GM12878 (cell line): Measurements from ENCODE around the gene SDK2. TPM values are rescaled to one million over a fixed set of nuclear protein-coding genes. Genes with fewer than 3 reads are reported as not detected.

Source experiments
- ATAC-seq: fragments of 200-7000 bp; cut with Tn5 transposase; 3 replicates; pipeline ENCODE4 v1.9.1; 2020; ENCODE audit warnings: mild to moderate bottlenecking, moderate library complexity
- BruUV-seq: library from RNA; stranded (reverse); fragments of 400-500 nt; replicated peaks from 2 replicates; lab custom pipeline; 2021; lab: Mats Ljungman, UMichigan
- CTCF ChIA-PET: fragments of 300-600 bp; sonication (Branson Sonifier 250); formaldehyde crosslinking; extraction: SDS; loops from one replicate; lab custom pipeline; 2021; ENCODE audit warnings: inconsistent platforms; lab: Yijun Ruan, JAX
- POLR2A ChIA-PET: fragments of 350-600 bp; formaldehyde crosslinking; extraction: SDS; loops from one replicate; lab custom pipeline; 2021; ENCODE audit warnings: inconsistent platforms; lab: Charles Lee
- RAD21 ChIA-PET: fragments of 300-600 bp; sonication (Branson Sonifier 250); formaldehyde crosslinking; loops from one replicate; lab custom pipeline; 2023; ENCODE audit warnings: antibody characterized with exemption; ENCODE audit not compliant: unreplicated experiment; lab: Charles Lee
- SMC1A ChIA-PET: fragments of 300-600 bp; sonication (Branson Sonifier 250); formaldehyde crosslinking; loops from one replicate; lab custom pipeline; 2023; ENCODE audit not compliant: unreplicated experiment, uncharacterized antibody; lab: Charles Lee
- DNase-seq: peaks from one replicate; pipeline ENCODE4 v3.0.0-alpha.2; 2011; ENCODE audit warnings: low read depth, low spot score
- FAIRE-seq: peaks from 3 replicates; lab custom pipeline; 2011; peaks lifted over from hg19 to GRCh38; lab: Jason Lieb, UNC
- H2AFZ ChIP-seq: 2 replicates; pipeline ENCODE4 v1.6.0; 2011; ENCODE audit warnings: low read depth, low read length, control low read depth; ENCODE audit not compliant: control insufficient read depth
- H3K27ac ChIP-seq: 2 replicates; pipeline ENCODE4 v1.5.1; 2011; ENCODE audit warnings: control low read depth; ENCODE audit not compliant: control insufficient read depth, insufficient read depth
- H3K27me3 ChIP-seq, 2 experiments: replicated peaks in 1 of 2; 2 replicates each; pipeline versions ENCODE4 v1.6.0 to v1.6.1; 2011; ENCODE audit warnings: low read length in 1 of 2; ENCODE audit not compliant: control insufficient read depth in 2 of 2, insufficient read depth in 2 of 2
- H3K36me3 ChIP-seq, 2 experiments: 2 replicates each; pipeline ENCODE4 v1.5.1; 2011; ENCODE audit warnings: low read length in 1 of 2; ENCODE audit not compliant: control insufficient read depth in 2 of 2, insufficient read depth in 2 of 2
- H3K4me1 ChIP-seq: 2 replicates; pipeline ENCODE4 v1.6.1; 2011; ENCODE audit warnings: mild to moderate bottlenecking, low read length, moderate library complexity, mixed read lengths; ENCODE audit not compliant: control insufficient read depth, insufficient read depth
- H3K4me2 ChIP-seq: 2 replicates; pipeline ENCODE4 v1.6.0; 2011; ENCODE audit warnings: control low read depth; ENCODE audit not compliant: control insufficient read depth, insufficient read depth
- H3K4me3 ChIP-seq: fragments of 200-600 bp; sonication (generic); 2 replicates; pipeline ENCODE4 v1.5.1; 2016
- H3K79me2 ChIP-seq: 2 replicates; pipeline ENCODE4 v1.6.0; 2011; ENCODE audit warnings: low read length; ENCODE audit not compliant: control insufficient read depth, insufficient read depth
- H3K9ac ChIP-seq: 2 replicates; pipeline ENCODE4 v1.8.0; 2011; ENCODE audit warnings: low read length, control low read depth, mixed read lengths; ENCODE audit not compliant: control insufficient read depth, insufficient read depth
- H3K9me3 ChIP-seq: replicated peaks from 3 replicates; pipeline ENCODE4 v1.5.1; 2011; ENCODE audit warnings: mild to moderate bottlenecking, low read length; ENCODE audit not compliant: control insufficient read depth, insufficient read depth
- H4K20me1 ChIP-seq: 2 replicates; pipeline ENCODE4 v1.6.0; 2011; ENCODE audit not compliant: control insufficient read depth, insufficient read depth
- BRCA1 ChIP-seq: IDR thresholded peaks from 2 replicates; pipeline ENCODE4 v1.6.1; 2011; ENCODE audit warnings: low read depth, low read length, improper control_type of control experiment
- CBFB ChIP-seq: IDR thresholded peaks from 2 replicates; pipeline ENCODE4 v1.6.1; 2016; ENCODE audit warnings: antibody characterized with exemption, low read depth
- CBX3 ChIP-seq: fragments of 200-600 bp; sonication (generic); IDR thresholded peaks from 2 replicates; pipeline ENCODE4 v1.6.1; 2016; ENCODE audit warnings: low read depth, borderline replicate concordance
- CHD4 ChIP-seq: fragments of 200-600 bp; sonication (generic); IDR thresholded peaks from 2 replicates; pipeline ENCODE4 v1.6.1; 2016; ENCODE audit warnings: mild to moderate bottlenecking
- CREB1 ChIP-seq: IDR thresholded peaks from 2 replicates; pipeline ENCODE4 v1.6.1; 2012; ENCODE audit warnings: low read depth, mild to moderate bottlenecking, inconsistent platforms
- EED ChIP-seq: sonication (generic); IDR thresholded peaks from 2 replicates; pipeline ENCODE4 v1.6.1; 2016; ENCODE audit warnings: antibody characterized with exemption, low read depth
- ETV6 ChIP-seq, 2 experiments: fragments of 450-650 bp in 1 of 2; IDR thresholded peaks in 1 of 2; conservative IDR thresholded peaks in 1 of 2; 2 replicates each; pipeline ENCODE4 v1.6.1; 2014; ENCODE audit warnings: antibody characterized with exemption in 1 of 2, borderline replicate concordance in 1 of 2, low read depth in 1 of 2, mild to moderate bottlenecking in 1 of 2, moderate library complexity in 1 of 2
- HCFC1 ChIP-seq: fragments of 150-350 bp; IDR thresholded peaks from 2 replicates; pipeline ENCODE4 v1.6.1; 2014; ENCODE audit warnings: low read length
- JUNB ChIP-seq: IDR thresholded peaks from 2 replicates; pipeline ENCODE4 v1.6.1; 2016; ENCODE audit warnings: antibody characterized with exemption, mild to moderate bottlenecking
- JUND ChIP-seq: IDR thresholded peaks from 2 replicates; pipeline ENCODE4 v1.6.1; 2012; ENCODE audit warnings: low read depth, mild to moderate bottlenecking, low read length, improper control_type of control experiment, moderate library complexity
- NFXL1 ChIP-seq: fragments of 450-650 bp; IDR thresholded peaks from 2 replicates; pipeline ENCODE4 v1.6.1; 2017; ENCODE audit warnings: antibody characterized with exemption, mild to moderate bottlenecking, borderline replicate concordance
- NR2C2 ChIP-seq: IDR thresholded peaks from 2 replicates; pipeline ENCODE4 v1.6.1; 2011; ENCODE audit warnings: borderline replicate concordance, low read depth; ENCODE audit not compliant: control insufficient read depth, insufficient read length
- SMARCA5 ChIP-seq: fragments of 450-650 bp; IDR thresholded peaks from 2 replicates; pipeline ENCODE4 v1.6.1; 2017; ENCODE audit warnings: mild to moderate bottlenecking
- ZNF274 ChIP-seq: IDR thresholded peaks from one replicate; pipeline ENCODE4 v1.8.0; 2011; ENCODE audit not compliant: insufficient read length, insufficient read depth
- WGBS: methylation state at CpG from one replicate; pipeline ENCODE4 v1.1.6; 2016; ENCODE audit warnings: low lambda C conversion rate; ENCODE audit not compliant: insufficient replicate concordance, insufficient coverage; ENCODE audit errors: missing lambda C conversion rate; 5-methylcytosine and 5-hydroxymethylcytosine counted together
- in situ Hi-C: fragments of 300-500 bp; cut with MboI; formaldehyde crosslinking; loops from 9 replicates; pipeline ENCODE4 v1.14.3; 2018; ENCODE audit warnings: mixed read lengths
- intact Hi-C: fragments of 100-400 bp; cut with micrococcal nuclease; formaldehyde crosslinking; loops from one replicate; pipeline ENCODE4 v1.14.2; 2022; ENCODE audit not compliant: unreplicated experiment
- polyA plus RNA-seq, 11 experiments: library from polyadenylated mRNA; depleted of rRNA in 4 of 11; unstranded in 6 of 11; stranded (reverse) in 5 of 11; fragments of >200 nt; fragmentation: Nextera tagmentation in 4 of 11; fragmentation: Illumina TruSeq in 1 of 11; extraction: Ambion mirVana in 4 of 11; extraction: Trizol in 1 of 11; gene quantifications; 1 replicate in 1 of 11; 2 replicates in 10 of 11; pipeline versions ENCODE4 v1.2.1 to v1.2.3, GENCODE V29; 2011 to 2016; ENCODE audit warnings: inconsistent platforms in 2 of 11, missing spikeins in 2 of 11, low read depth in 1 of 11
- total RNA-seq, 4 experiments: library from RNA; depleted of rRNA in 3 of 4; stranded (reverse); fragments of >200 nt in 3 of 4; fragmentation: Illumina TruSeq in 1 of 4; extraction: Trizol in 1 of 4; gene quantifications; 2 replicates each; pipeline versions ENCODE4 v1.2.1 to v1.2.3, GENCODE V29; 2013 to 2021
- TF ChIP-seq, protein P1 (sequence below): fragments of 450-650 bp; IDR thresholded peaks from 2 replicates; pipeline ENCODE4 v1.6.1; 2017; ENCODE audit warnings: mild to moderate bottlenecking, moderate library complexity
- TF ChIP-seq, protein P2 (sequence below): fragments of 450-650 bp; conservative IDR thresholded peaks from 2 replicates; pipeline ENCODE4 v1.6.1; 2017; ENCODE audit warnings: mild to moderate bottlenecking, moderate library complexity
- TF ChIP-seq, protein P3 (sequence below): fragments of 450-650 bp; IDR thresholded peaks from 2 replicates; pipeline ENCODE4 v1.6.1; 2018; ENCODE audit warnings: mild to moderate bottlenecking, low read depth, moderate library complexity; ENCODE audit not compliant: partially characterized antibody

SDK2 gene
- total and polyA plus RNA-seq, 10 of the 15 experiments (the other 5 are each of a cell fraction or from before 2014, with no cell fraction given): 0.03 to 0.08 (median 0.03) TPM; not detected in 7

DNA sequence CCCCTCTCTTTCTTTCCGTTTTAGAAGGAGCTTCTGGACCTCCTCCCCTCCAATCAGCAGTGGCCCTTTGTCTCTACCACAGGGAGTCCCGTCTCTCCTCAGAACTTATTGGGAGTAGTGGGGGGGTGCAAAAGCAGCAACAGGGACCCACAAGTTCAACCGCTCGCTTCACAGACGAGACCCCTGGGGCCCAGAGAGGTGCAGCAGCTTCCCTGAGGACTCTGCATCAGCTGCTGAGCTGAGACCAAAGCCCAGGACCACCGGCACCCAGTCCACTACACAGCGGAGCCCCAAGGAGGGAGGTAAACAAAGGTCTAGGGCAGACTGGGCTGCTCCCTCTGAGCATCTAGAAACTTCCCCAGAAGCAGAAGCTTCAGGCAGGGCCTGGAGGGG, 123.9 kb downstream of the SDK2 start:
- no TSS peak for BruUV-seq

More for the DNA sequence above, 123.9 kb downstream of the SDK2 start:
- intact Hi-C loops (no loop called here), in situ Hi-C loops (no loop called here)
- no peaks in the 10 kb centered on the region for H3K36me3 ChIP-seq
- DNase-seq (no peak), FAIRE-seq (no peak), ATAC-seq (no peak)
- peaks cover 0 to 5% of the 10 kb centered on the region in 2 experiments; a peak in 2 of 4 replicates for H3K27me3 ChIP-seq
- H4K20me1 ChIP-seq: no peaks in the 10 kb centered on the region
- ChIA-PET CTCF (no interaction called here), RAD21 (no interaction called here), POLR2A (no interaction called here), SMC1A (no interaction called here)
- no peak overlapping the region for H3K4me2 ChIP-seq
- H3K4me1 ChIP-seq: no peaks in the 10 kb centered on the region
- H3K79me2 ChIP-seq: no peaks in the 10 kb centered on the region
- no peak overlapping the region for H3K9ac ChIP-seq
- H3K4me3 ChIP-seq: no peak overlapping the region
- WGBS: 24% methylated on average over 7 of the region's 7 CpGs
- TF ChIP-seq NR2C2 (no peak), EED (no peak), CHD4 (no peak), JUNB (no peak), ZNF274 (no peak), ETV6 (conservative IDR thresholded peaks at IDR 0.05 in 1 of 2, IDR thresholded peaks at IDR 0.05 in 1 of 2; ENCODE audit: borderline replicate concordance in 1 of 2, low read depth in 1 of 2) (no peak), CBFB (no peak), HCFC1 (no peak), SMARCA5 (no peak), CBX3 (no peak), CREB1 (no peak), BRCA1 (no peak), JUND (no peak), NFXL1 (no peak)
- TF ChIP-seq, protein P1, sequence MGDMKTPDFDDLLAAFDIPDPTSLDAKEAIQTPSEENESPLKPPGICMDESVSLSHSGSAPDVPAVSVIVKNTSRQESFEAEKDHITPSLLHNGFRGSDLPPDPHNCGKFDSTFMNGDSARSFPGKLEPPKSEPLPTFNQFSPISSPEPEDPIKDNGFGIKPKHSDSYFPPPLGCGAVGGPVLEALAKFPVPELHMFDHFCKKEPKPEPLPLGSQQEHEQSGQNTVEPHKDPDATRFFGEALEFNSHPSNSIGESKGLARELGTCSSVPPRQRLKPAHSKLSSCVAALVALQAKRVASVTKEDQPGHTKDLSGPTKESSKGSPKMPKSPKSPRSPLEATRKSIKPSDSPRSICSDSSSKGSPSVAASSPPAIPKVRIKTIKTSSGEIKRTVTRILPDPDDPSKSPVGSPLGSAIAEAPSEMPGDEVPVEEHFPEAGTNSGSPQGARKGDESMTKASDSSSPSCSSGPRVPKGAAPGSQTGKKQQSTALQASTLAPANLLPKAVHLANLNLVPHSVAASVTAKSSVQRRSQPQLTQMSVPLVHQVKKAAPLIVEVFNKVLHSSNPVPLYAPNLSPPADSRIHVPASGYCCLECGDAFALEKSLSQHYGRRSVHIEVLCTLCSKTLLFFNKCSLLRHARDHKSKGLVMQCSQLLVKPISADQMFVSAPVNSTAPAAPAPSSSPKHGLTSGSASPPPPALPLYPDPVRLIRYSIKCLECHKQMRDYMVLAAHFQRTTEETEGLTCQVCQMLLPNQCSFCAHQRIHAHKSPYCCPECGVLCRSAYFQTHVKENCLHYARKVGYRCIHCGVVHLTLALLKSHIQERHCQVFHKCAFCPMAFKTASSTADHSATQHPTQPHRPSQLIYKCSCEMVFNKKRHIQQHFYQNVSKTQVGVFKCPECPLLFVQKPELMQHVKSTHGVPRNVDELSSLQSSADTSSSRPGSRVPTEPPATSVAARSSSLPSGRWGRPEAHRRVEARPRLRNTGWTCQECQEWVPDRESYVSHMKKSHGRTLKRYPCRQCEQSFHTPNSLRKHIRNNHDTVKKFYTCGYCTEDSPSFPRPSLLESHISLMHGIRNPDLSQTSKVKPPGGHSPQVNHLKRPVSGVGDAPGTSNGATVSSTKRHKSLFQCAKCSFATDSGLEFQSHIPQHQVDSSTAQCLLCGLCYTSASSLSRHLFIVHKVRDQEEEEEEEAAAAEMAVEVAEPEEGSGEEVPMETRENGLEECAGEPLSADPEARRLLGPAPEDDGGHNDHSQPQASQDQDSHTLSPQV: no peak
- TF ChIP-seq, protein P2, sequence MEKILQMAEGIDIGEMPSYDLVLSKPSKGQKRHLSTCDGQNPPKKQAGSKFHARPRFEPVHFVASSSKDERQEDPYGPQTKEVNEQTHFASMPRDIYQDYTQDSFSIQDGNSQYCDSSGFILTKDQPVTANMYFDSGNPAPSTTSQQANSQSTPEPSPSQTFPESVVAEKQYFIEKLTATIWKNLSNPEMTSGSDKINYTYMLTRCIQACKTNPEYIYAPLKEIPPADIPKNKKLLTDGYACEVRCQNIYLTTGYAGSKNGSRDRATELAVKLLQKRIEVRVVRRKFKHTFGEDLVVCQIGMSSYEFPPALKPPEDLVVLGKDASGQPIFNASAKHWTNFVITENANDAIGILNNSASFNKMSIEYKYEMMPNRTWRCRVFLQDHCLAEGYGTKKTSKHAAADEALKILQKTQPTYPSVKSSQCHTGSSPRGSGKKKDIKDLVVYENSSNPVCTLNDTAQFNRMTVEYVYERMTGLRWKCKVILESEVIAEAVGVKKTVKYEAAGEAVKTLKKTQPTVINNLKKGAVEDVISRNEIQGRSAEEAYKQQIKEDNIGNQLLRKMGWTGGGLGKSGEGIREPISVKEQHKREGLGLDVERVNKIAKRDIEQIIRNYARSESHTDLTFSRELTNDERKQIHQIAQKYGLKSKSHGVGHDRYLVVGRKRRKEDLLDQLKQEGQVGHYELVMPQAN: no peak
- TF ChIP-seq, protein P3, sequence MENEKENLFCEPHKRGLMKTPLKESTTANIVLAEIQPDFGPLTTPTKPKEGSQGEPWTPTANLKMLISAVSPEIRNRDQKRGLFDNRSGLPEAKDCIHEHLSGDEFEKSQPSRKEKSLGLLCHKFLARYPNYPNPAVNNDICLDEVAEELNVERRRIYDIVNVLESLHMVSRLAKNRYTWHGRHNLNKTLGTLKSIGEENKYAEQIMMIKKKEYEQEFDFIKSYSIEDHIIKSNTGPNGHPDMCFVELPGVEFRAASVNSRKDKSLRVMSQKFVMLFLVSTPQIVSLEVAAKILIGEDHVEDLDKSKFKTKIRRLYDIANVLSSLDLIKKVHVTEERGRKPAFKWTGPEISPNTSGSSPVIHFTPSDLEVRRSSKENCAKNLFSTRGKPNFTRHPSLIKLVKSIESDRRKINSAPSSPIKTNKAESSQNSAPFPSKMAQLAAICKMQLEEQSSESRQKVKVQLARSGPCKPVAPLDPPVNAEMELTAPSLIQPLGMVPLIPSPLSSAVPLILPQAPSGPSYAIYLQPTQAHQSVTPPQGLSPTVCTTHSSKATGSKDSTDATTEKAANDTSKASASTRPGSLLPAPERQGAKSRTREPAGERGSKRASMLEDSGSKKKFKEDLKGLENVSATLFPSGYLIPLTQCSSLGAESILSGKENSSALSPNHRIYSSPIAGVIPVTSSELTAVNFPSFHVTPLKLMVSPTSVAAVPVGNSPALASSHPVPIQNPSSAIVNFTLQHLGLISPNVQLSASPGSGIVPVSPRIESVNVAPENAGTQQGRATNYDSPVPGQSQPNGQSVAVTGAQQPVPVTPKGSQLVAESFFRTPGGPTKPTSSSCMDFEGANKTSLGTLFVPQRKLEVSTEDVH: no peak
- H3K9me3 ChIP-seq: no peaks in the 10 kb centered on the region
- H2AFZ ChIP-seq: no peak overlapping the region
- H3K27ac ChIP-seq: no peak overlapping the region
